Measurements from ENCODE around the gene ZNF239.

ZNF239 gene

DNA sequence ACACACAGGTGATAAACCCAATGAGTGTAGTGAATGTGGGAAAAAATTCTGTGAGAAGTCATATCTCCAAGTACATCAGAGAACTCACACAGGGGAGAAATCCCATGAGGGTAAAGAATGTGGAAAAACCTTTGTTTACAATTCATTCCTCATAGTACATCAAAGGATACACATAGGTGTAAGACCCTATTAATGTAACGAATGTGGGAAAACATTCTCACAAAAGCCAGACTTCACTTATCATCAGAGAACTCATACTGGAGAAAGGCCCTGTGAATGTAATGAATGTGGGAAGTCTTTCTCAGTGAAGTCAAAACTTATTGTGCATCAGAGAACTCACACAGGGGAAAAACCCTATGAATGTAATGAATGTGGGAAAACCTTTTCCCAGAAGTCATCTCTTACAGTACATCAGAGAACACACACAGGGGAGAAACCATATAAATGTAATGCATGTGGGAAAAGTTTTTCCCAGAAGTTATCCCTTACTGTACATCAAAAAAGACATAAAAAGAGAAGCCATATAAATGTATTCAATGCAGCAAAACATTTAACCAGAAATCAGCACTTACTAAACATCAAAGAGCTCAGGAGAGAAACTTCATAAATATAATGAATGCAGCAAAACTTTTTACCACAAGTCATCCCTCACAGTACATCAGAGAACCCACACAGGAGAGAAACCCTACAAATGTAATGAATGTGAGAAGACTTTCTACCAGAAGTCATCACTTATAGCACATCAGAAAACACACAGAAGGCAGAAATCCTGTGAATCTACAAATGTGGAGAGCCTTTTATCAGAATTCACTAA, 49.8 kb downstream of the ZNF239 start:
- Histone ChIP-seq H3K27me3 (ENCODE audit: insufficient read depth, insufficient read length) (no peaks in the 10 kb centered on the region), H3K9ac (ENCODE audit: insufficient read length, low read depth) (no peak overlapping the region), H3K9me3 (ENCODE audit: insufficient read depth, low read length) (peaks cover 56% of the 10 kb centered on the region), H3K4me3 (ENCODE audit: insufficient read length, low read depth) (no peak overlapping the region), H3K4me1 (ENCODE audit: insufficient read depth, insufficient read length) (no peaks in the 10 kb centered on the region), H3K36me3 (ENCODE audit: insufficient read depth, insufficient read length, low read length) (no peaks in the 10 kb centered on the region)
- no peak for DNase-seq (ENCODE audit: low read depth, low spot score)
- no peak for TF ChIP-seq YY1 (IDR thresholded peaks at IDR 0.05; ENCODE audit: insufficient read depth, insufficient read length)
- peak; percentile 94 for TF ChIP-seq ZNF274 (IDR thresholded peaks at IDR 0.05; ENCODE audit: low read depth, low read length)

Data from NT2/D1 (cell line).